Smooth muscle cell (in vitro differentiated cells): ENCODE data around the gene EHBP1L1. TPM values are rescaled to one million over a fixed set of nuclear protein-coding genes. Genes with fewer than 3 reads are reported as not detected.

ENCODE experiments used
- DNase-seq: peaks from one replicate; lab custom pipeline; 2025; ENCODE audit not compliant: unreplicated experiment; lab: John Stamatoyannopoulos, UW
- H2AFZ ChIP-seq: fragments of 200-600 bp; sonication (generic); 2 replicates; pipeline ENCODE4 v1.6.0; 2016; ENCODE audit warnings: antibody characterized with exemption, low read depth, mild to moderate bottlenecking
- H3F3A ChIP-seq: fragments of 200-600 bp; sonication (generic); 2 replicates; pipeline ENCODE4 v1.6.0; 2017; ENCODE audit warnings: antibody characterized with exemption, low read depth
- H3K27ac ChIP-seq: fragments of 200-600 bp; sonication (generic); 2 replicates; pipeline ENCODE4 v1.5.1; 2016; ENCODE audit warnings: low read depth, mild to moderate bottlenecking
- H3K27me3 ChIP-seq: fragments of 200-600 bp; sonication (generic); 2 replicates; pipeline ENCODE4 v1.6.1; 2016; ENCODE audit warnings: low read depth, mild to moderate bottlenecking
- H3K36me3 ChIP-seq: fragments of 200-600 bp; sonication (generic); 2 replicates; pipeline ENCODE4 v1.5.1; 2016; ENCODE audit warnings: low read depth
- H3K4me1 ChIP-seq: fragments of 200-600 bp; sonication (generic); 2 replicates; pipeline ENCODE4 v1.5.1; 2016; ENCODE audit warnings: low read depth
- H3K4me2 ChIP-seq: fragments of 200-600 bp; sonication (generic); 2 replicates; pipeline ENCODE4 v1.6.0; 2016; ENCODE audit warnings: mild to moderate bottlenecking
- H3K4me3 ChIP-seq: fragments of 200-600 bp; sonication (generic); 2 replicates; pipeline ENCODE4 v1.5.1; 2016; ENCODE audit warnings: mild to moderate bottlenecking
- H3K79me2 ChIP-seq: fragments of 200-600 bp; sonication (generic); 2 replicates; pipeline ENCODE4 v1.6.0; 2016; ENCODE audit warnings: low read depth, mild to moderate bottlenecking
- H3K9ac ChIP-seq: fragments of 200-600 bp; sonication (generic); 2 replicates; pipeline ENCODE4 v1.6.0; 2016; ENCODE audit warnings: low read depth
- H3K9me3 ChIP-seq: fragments of 200-600 bp; sonication (generic); replicated peaks from 2 replicates; pipeline ENCODE4 v1.5.1; 2016; ENCODE audit warnings: low read depth
- H4K20me1 ChIP-seq: fragments of 200-600 bp; sonication (generic); 2 replicates; pipeline ENCODE4 v1.6.0; 2016; ENCODE audit warnings: low read depth
- CTCF ChIP-seq: fragments of 200-600 bp; sonication (generic); IDR thresholded peaks from 2 replicates; pipeline ENCODE4 v1.5.1; 2017; ENCODE audit warnings: borderline replicate concordance, mild to moderate bottlenecking, antibody characterized with exemption; ENCODE audit not compliant: insufficient read depth, poor library complexity, severe bottlenecking
- WGBS: methylation state at CpG from one replicate; pipeline ENCODE4 v1.1.7; 2016; ENCODE audit warnings: low lambda C conversion rate; 5-methylcytosine and 5-hydroxymethylcytosine counted together
- polyA plus RNA-seq: library from polyadenylated mRNA; unstranded; fragments of >200 nt; fragmentation: Nextera tagmentation; extraction: Ambion mirVana; gene quantifications from 2 replicates; pipeline ENCODE4 v1.2.1, GENCODE V29; 2016
- total RNA-seq: library from RNA; depleted of rRNA; stranded (reverse); fragments of >200 nt; gene quantifications from 2 replicates; pipeline ENCODE4 v1.2.3, GENCODE V29; 2014

Gene EHBP1L1
- total and polyA plus RNA-seq, 2 experiments from 2014 or later, result 5.1 to 29.5 TPM

- DNase-seq, result no peak
- WGBS, result 97% methylated on average over 18 of the region's 30 CpGs
- Histone ChIP-seq H2AFZ (no peak overlapping the region), H3K36me3 (no peaks in the 10 kb centered on the region), H3F3A (no peaks in the 10 kb centered on the region), H3K4me2 (no peak overlapping the region), H3K4me3 (no peak overlapping the region), H3K79me2 (no peaks in the 10 kb centered on the region), H4K20me1 (no peaks in the 10 kb centered on the region), H3K27ac (no peak overlapping the region), H3K9ac (no peak overlapping the region), H3K4me1 (no peaks in the 10 kb centered on the region), H3K27me3 (no peaks in the 10 kb centered on the region), H3K9me3 (no peaks in the 10 kb centered on the region)
- no peak for TF ChIP-seq CTCF
Observed at GRCh38 chr11:65624931-65625627, 49.2 kb downstream of the EHBP1L1 start.

GRCh38 chr11:65625628-65626342 is 49.9 kb downstream of the EHBP1L1 start:
- no peak overlapping the region for H3K4me2 ChIP-seq
- H3K9ac ChIP-seq, result no peak overlapping the region
- no peaks in the 10 kb centered on the region for H3K36me3 ChIP-seq
- H3K27me3 ChIP-seq, result no peaks in the 10 kb centered on the region
- DNase-seq, result no peak
- H3K27ac ChIP-seq, result no peak overlapping the region
- no peaks in the 10 kb centered on the region for H3K4me1 ChIP-seq
- no peaks in the 10 kb centered on the region for H3K79me2 ChIP-seq
- peak; percentile 24 for TF ChIP-seq CTCF
- WGBS, result 88% methylated on average over 30 of the region's 30 CpGs
- no peak overlapping the region for H2AFZ ChIP-seq
- H3K9me3 ChIP-seq, result no peaks in the 10 kb centered on the region
- no peaks in the 10 kb centered on the region for H4K20me1 ChIP-seq
- no peak overlapping the region for H3K4me3 ChIP-seq
- H3F3A ChIP-seq, result no peaks in the 10 kb centered on the region

- Histone ChIP-seq H3K36me3 (no peaks in the 10 kb centered on the region), H3K4me1 (no peaks in the 10 kb centered on the region), H3K9me3 (no peaks in the 10 kb centered on the region), H4K20me1 (no peaks in the 10 kb centered on the region), H3K4me2 (no peak overlapping the region), H3K79me2 (no peaks in the 10 kb centered on the region), H3K27me3 (no peaks in the 10 kb centered on the region), H3K9ac (no peak overlapping the region), H3F3A (no peaks in the 10 kb centered on the region), H3K4me3 (no peak overlapping the region), H3K27ac (no peak overlapping the region), H2AFZ (no peak overlapping the region)
- WGBS, result 97% methylated on average over 13 of the region's 13 CpGs
- no peak for TF ChIP-seq CTCF
- no peak for DNase-seq
Observed at GRCh38 chr11:65627202-65627601, 51.3 kb downstream of the EHBP1L1 start.
